GM12878 (cell line): ENCODE results near the gene KIF26A. TPM values are rescaled to one million over a fixed set of nuclear protein-coding genes. Genes with fewer than 3 reads are reported as not detected.

Experiments used
- ATAC-seq: fragments of 200-7000 bp; cut with Tn5 transposase; 3 replicates; pipeline ENCODE4 v1.9.1; 2020; ENCODE audit warnings: mild to moderate bottlenecking, moderate library complexity
- BruUV-seq: library from RNA; stranded (reverse); fragments of 400-500 nt; replicated peaks from 2 replicates; lab custom pipeline; 2021; lab: Mats Ljungman, UMichigan
- CTCF ChIA-PET: fragments of 300-600 bp; sonication (Branson Sonifier 250); formaldehyde crosslinking; extraction: SDS; loops from one replicate; lab custom pipeline; 2021; ENCODE audit warnings: inconsistent platforms; lab: Yijun Ruan, JAX
- POLR2A ChIA-PET: fragments of 350-600 bp; formaldehyde crosslinking; extraction: SDS; loops from one replicate; lab custom pipeline; 2021; ENCODE audit warnings: inconsistent platforms; lab: Charles Lee
- RAD21 ChIA-PET: fragments of 300-600 bp; sonication (Branson Sonifier 250); formaldehyde crosslinking; loops from one replicate; lab custom pipeline; 2023; ENCODE audit warnings: antibody characterized with exemption; ENCODE audit not compliant: unreplicated experiment; lab: Charles Lee
- SMC1A ChIA-PET: fragments of 300-600 bp; sonication (Branson Sonifier 250); formaldehyde crosslinking; loops from one replicate; lab custom pipeline; 2023; ENCODE audit not compliant: unreplicated experiment, uncharacterized antibody; lab: Charles Lee
- DNase-seq: peaks from one replicate; pipeline ENCODE4 v3.0.0-alpha.2; 2011; ENCODE audit warnings: low read depth, low spot score
- FAIRE-seq: peaks from 3 replicates; lab custom pipeline; 2011; peaks lifted over from hg19 to GRCh38; lab: Jason Lieb, UNC
- H2AFZ ChIP-seq: 2 replicates; pipeline ENCODE4 v1.6.0; 2011; ENCODE audit warnings: low read depth, low read length, control low read depth; ENCODE audit not compliant: control insufficient read depth
- H3K27ac ChIP-seq: 2 replicates; pipeline ENCODE4 v1.5.1; 2011; ENCODE audit warnings: control low read depth; ENCODE audit not compliant: control insufficient read depth, insufficient read depth
- H3K27me3 ChIP-seq, 2 experiments: replicated peaks in 1 of 2; 2 replicates each; pipeline versions ENCODE4 v1.6.0 to v1.6.1; 2011; ENCODE audit warnings: low read length in 1 of 2; ENCODE audit not compliant: control insufficient read depth in 2 of 2, insufficient read depth in 2 of 2
- H3K36me3 ChIP-seq, 2 experiments: 2 replicates each; pipeline ENCODE4 v1.5.1; 2011; ENCODE audit warnings: low read length in 1 of 2; ENCODE audit not compliant: control insufficient read depth in 2 of 2, insufficient read depth in 2 of 2
- H3K4me1 ChIP-seq: 2 replicates; pipeline ENCODE4 v1.6.1; 2011; ENCODE audit warnings: mild to moderate bottlenecking, low read length, moderate library complexity, mixed read lengths; ENCODE audit not compliant: control insufficient read depth, insufficient read depth
- H3K4me2 ChIP-seq: 2 replicates; pipeline ENCODE4 v1.6.0; 2011; ENCODE audit warnings: control low read depth; ENCODE audit not compliant: control insufficient read depth, insufficient read depth
- H3K4me3 ChIP-seq: fragments of 200-600 bp; sonication (generic); 2 replicates; pipeline ENCODE4 v1.5.1; 2016
- H3K79me2 ChIP-seq: 2 replicates; pipeline ENCODE4 v1.6.0; 2011; ENCODE audit warnings: low read length; ENCODE audit not compliant: control insufficient read depth, insufficient read depth
- H3K9ac ChIP-seq: 2 replicates; pipeline ENCODE4 v1.8.0; 2011; ENCODE audit warnings: low read length, control low read depth, mixed read lengths; ENCODE audit not compliant: control insufficient read depth, insufficient read depth
- H3K9me3 ChIP-seq: replicated peaks from 3 replicates; pipeline ENCODE4 v1.5.1; 2011; ENCODE audit warnings: mild to moderate bottlenecking, low read length; ENCODE audit not compliant: control insufficient read depth, insufficient read depth
- H4K20me1 ChIP-seq: 2 replicates; pipeline ENCODE4 v1.6.0; 2011; ENCODE audit not compliant: control insufficient read depth, insufficient read depth
- ASH2L ChIP-seq: fragments of 300-600, 200-600 bp; sonication (generic); IDR thresholded peaks from 2 replicates; pipeline ENCODE4 v1.6.1; 2017; ENCODE audit warnings: low read depth, mild to moderate bottlenecking, borderline replicate concordance
- BACH1 ChIP-seq: fragments of 450-650 bp; IDR thresholded peaks from 2 replicates; pipeline ENCODE4 v1.6.1; 2017; ENCODE audit warnings: mild to moderate bottlenecking, borderline replicate concordance
- BMI1 ChIP-seq: fragments of 450-650 bp; IDR thresholded peaks from 2 replicates; pipeline ENCODE4 v1.6.1; 2016; ENCODE audit warnings: mild to moderate bottlenecking, moderate library complexity, borderline replicate concordance
- CREB1 ChIP-seq: IDR thresholded peaks from 2 replicates; pipeline ENCODE4 v1.6.1; 2012; ENCODE audit warnings: low read depth, mild to moderate bottlenecking, inconsistent platforms
- EZH2 ChIP-seq: IDR thresholded peaks from 2 replicates; pipeline ENCODE4 v1.6.1; 2012; ENCODE audit warnings: low read depth, mild to moderate bottlenecking, control low read depth, inconsistent platforms, low read length, borderline replicate concordance; ENCODE audit not compliant: control insufficient read depth
- RBBP5 ChIP-seq: fragments of 200-600 bp; sonication (generic); conservative IDR thresholded peaks from 2 replicates; pipeline ENCODE4 v1.6.1; 2016
- SIN3A ChIP-seq: IDR thresholded peaks from 2 replicates; pipeline ENCODE4 v1.6.1; 2012; ENCODE audit warnings: low read depth, low read length, improper control_type of control experiment
- SP1 ChIP-seq: IDR thresholded peaks from one replicate; pipeline ENCODE4 v1.6.1; 2011; ENCODE audit warnings: low read depth, low read length
- SUPT20H ChIP-seq: IDR thresholded peaks from 2 replicates; pipeline ENCODE4 v1.6.1; 2011; ENCODE audit warnings: low read depth, mild to moderate bottlenecking, low read length, moderate library complexity, borderline replicate concordance; ENCODE audit not compliant: control insufficient read depth
- ZNF384 ChIP-seq: IDR thresholded peaks from 2 replicates; pipeline ENCODE4 v1.6.1; 2012; ENCODE audit warnings: low read depth, mild to moderate bottlenecking, low read length, improper control_type of control experiment, borderline replicate concordance
- WGBS: methylation state at CpG from one replicate; pipeline ENCODE4 v1.1.6; 2016; ENCODE audit warnings: low lambda C conversion rate; ENCODE audit not compliant: insufficient replicate concordance, insufficient coverage; ENCODE audit errors: missing lambda C conversion rate; 5-methylcytosine and 5-hydroxymethylcytosine counted together
- in situ Hi-C: fragments of 300-500 bp; cut with MboI; formaldehyde crosslinking; loops from 9 replicates; pipeline ENCODE4 v1.14.3; 2018; ENCODE audit warnings: mixed read lengths
- intact Hi-C: fragments of 100-400 bp; cut with micrococcal nuclease; formaldehyde crosslinking; loops from one replicate; pipeline ENCODE4 v1.14.2; 2022; ENCODE audit not compliant: unreplicated experiment
- polyA plus RNA-seq, 11 experiments: library from polyadenylated mRNA; depleted of rRNA in 4 of 11; unstranded in 6 of 11; stranded (reverse) in 5 of 11; fragments of >200 nt; fragmentation: Nextera tagmentation in 4 of 11; fragmentation: Illumina TruSeq in 1 of 11; extraction: Ambion mirVana in 4 of 11; extraction: Trizol in 1 of 11; gene quantifications; 1 replicate in 1 of 11; 2 replicates in 10 of 11; pipeline versions ENCODE4 v1.2.1 to v1.2.3, GENCODE V29; 2011 to 2016; ENCODE audit warnings: inconsistent platforms in 2 of 11, missing spikeins in 2 of 11, low read depth in 1 of 11
- total RNA-seq, 4 experiments: library from RNA; depleted of rRNA in 3 of 4; stranded (reverse); fragments of >200 nt in 3 of 4; fragmentation: Illumina TruSeq in 1 of 4; extraction: Trizol in 1 of 4; gene quantifications; 2 replicates each; pipeline versions ENCODE4 v1.2.1 to v1.2.3, GENCODE V29; 2013 to 2021
- TF ChIP-seq, protein P1 (sequence below): fragments of 450-650 bp; IDR thresholded peaks from 2 replicates; pipeline ENCODE4 v1.6.1; 2016; ENCODE audit warnings: mild to moderate bottlenecking, moderate library complexity, borderline replicate concordance
- TF ChIP-seq, protein P2 (sequence below): IDR thresholded peaks from 2 replicates; pipeline ENCODE4 v1.6.1; 2011; ENCODE audit warnings: borderline replicate concordance, low read depth, mild to moderate bottlenecking, moderate library complexity, low read length; ENCODE audit not compliant: insufficient read depth, poor library complexity, severe bottlenecking

KIF26A gene
- total and polyA plus RNA-seq, 10 of the 15 experiments (the other 5 are each of a cell fraction or from before 2014, with no cell fraction given): 0.05 TPM; not detected in 9

DNA sequence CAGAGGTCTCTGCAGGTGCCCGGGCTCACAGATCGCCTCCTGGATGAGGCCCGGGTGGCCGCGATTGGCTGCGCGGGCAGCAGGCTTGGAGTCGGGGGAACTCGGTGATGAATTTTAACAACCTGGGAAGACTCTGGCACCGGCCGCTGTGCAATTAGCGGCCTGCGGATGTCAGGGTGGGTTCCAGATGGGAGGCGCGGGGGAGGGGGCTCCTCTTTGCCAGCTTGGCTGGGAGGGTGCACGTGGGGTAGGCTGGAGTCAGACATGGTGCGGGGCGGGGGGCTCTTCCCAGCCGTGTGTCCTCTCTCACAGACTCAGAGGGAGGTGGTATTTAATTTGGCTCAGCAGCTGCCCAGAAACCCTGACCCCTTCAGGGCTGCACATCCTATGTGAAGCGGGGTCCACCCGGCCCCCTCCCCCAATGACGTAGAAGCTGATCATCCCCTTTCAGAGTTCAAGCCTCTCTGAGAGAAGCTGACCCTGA lies 81.4 kb downstream of the KIF26A start:
- ATAC-seq (no peak), DNase-seq (no peak), FAIRE-seq (no peak)
- no peaks in the 10 kb centered on the region; a peak in 1 of 4 replicates for H3K27me3 ChIP-seq
- no peak overlapping the region for H3K4me3 ChIP-seq
- H4K20me1 ChIP-seq: no peaks in the 10 kb centered on the region; the same call in 1 of the 2 replicates
- POLR2A ChIA-PET: no interaction called here
- SMC1A ChIA-PET: no interaction called here
- no peak overlapping the region for H3K9ac ChIP-seq
- H3K4me2 ChIP-seq: no peak overlapping the region
- CTCF ChIA-PET: no interaction called here
- H2AFZ ChIP-seq: no peak overlapping the region
- no peaks in the 10 kb centered on the region for H3K4me1 ChIP-seq
- no peaks in the 10 kb centered on the region for H3K9me3 ChIP-seq
- TF ChIP-seq SIN3A (no peak), ASH2L (no peak), CREB1 (no peak), SUPT20H (no peak), EZH2 (no peak), RBBP5 (no peak), BACH1 (no peak), SP1 (no peak), ZNF384 (no peak), BMI1 (no peak)
- TF ChIP-seq, protein P1, sequence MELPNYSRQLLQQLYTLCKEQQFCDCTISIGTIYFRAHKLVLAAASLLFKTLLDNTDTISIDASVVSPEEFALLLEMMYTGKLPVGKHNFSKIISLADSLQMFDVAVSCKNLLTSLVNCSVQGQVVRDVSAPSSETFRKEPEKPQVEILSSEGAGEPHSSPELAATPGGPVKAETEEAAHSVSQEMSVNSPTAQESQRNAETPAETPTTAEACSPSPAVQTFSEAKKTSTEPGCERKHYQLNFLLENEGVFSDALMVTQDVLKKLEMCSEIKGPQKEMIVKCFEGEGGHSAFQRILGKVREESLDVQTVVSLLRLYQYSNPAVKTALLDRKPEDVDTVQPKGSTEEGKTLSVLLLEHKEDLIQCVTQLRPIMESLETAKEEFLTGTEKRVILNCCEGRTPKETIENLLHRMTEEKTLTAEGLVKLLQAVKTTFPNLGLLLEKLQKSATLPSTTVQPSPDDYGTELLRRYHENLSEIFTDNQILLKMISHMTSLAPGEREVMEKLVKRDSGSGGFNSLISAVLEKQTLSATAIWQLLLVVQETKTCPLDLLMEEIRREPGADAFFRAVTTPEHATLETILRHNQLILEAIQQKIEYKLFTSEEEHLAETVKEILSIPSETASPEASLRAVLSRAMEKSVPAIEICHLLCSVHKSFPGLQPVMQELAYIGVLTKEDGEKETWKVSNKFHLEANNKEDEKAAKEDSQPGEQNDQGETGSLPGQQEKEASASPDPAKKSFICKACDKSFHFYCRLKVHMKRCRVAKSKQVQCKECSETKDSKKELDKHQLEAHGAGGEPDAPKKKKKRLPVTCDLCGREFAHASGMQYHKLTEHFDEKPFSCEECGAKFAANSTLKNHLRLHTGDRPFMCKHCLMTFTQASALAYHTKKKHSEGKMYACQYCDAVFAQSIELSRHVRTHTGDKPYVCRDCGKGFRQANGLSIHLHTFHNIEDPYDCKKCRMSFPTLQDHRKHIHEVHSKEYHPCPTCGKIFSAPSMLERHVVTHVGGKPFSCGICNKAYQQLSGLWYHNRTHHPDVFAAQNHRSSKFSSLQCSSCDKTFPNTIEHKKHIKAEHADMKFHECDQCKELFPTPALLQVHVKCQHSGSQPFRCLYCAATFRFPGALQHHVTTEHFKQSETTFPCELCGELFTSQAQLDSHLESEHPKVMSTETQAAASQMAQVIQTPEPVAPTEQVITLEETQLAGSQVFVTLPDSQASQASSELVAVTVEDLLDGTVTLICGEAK: no peak
- TF ChIP-seq, protein P2, sequence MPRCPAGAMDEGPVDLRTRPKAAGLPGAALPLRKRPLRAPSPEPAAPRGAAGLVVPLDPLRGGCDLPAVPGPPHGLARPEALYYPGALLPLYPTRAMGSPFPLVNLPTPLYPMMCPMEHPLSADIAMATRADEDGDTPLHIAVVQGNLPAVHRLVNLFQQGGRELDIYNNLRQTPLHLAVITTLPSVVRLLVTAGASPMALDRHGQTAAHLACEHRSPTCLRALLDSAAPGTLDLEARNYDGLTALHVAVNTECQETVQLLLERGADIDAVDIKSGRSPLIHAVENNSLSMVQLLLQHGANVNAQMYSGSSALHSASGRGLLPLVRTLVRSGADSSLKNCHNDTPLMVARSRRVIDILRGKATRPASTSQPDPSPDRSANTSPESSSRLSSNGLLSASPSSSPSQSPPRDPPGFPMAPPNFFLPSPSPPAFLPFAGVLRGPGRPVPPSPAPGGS: no peak
- H3K36me3 ChIP-seq: no peaks in the 10 kb centered on the region
- 53% methylated on average over 22 of the region's 22 CpGs for WGBS
- RAD21 ChIA-PET: no interaction called here
- no TSS peak for BruUV-seq
- intact Hi-C loops (loop anchor here (5.0 kb wide), 1 partner anchor 142 kb away; no protein-coding TSS in a partner anchor), in situ Hi-C loops (no loop called here)
- no peaks in the 10 kb centered on the region for H3K79me2 ChIP-seq
- no peak overlapping the region for H3K27ac ChIP-seq
